SW480 (cell line): ENCODE measurements around the gene NDUFC2.

Experiments used
- DNase-seq: peaks from one replicate; pipeline ENCODE4 v3.0.0-alpha.2; 2016; ENCODE audit warnings: low spot score

Gene NDUFC2

DNA sequence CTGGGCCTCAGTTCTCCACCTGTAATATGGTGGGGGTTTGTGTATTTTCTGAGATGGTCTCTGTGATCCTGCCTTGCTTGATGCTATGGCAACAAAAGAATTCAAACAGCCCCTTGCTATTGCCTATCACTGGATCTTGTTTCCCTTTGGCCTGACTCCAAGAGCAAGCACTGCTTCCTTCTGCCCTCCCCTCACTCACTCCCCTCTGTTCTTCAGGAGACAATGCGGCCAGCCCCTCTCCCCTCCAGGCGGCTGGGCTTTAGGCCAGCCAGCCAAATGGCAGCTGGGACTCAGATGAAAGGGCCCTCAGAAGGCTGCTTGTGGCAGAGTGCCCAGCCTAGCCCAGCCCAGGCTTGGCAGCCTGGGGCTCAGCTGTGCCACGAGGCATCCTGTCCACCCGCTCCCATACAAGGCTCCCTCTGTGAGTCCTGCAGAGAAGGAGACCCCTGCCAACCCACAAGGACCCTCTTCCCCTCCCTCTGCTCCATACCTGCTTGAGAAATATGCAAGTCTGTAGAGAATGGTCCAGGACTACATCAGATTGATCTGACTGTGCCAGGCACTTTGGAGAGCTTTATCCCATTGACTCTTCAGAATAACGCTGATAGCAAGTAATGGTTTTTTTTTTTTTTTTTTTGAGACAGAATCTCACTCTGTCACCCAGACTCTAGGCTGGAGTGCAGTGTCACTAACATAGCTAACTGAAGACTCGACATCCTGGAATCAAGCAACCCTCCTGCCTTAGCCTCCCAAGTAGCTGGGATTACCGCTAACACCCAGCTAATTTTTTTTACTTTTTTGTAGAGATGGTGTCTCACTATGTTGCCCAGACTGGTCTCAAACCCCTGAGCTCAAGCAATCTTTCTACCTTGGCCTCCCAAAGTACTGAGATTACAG lies 49.0 kb downstream of the NDUFC2 start:
- no peak for DNase-seq

DNA sequence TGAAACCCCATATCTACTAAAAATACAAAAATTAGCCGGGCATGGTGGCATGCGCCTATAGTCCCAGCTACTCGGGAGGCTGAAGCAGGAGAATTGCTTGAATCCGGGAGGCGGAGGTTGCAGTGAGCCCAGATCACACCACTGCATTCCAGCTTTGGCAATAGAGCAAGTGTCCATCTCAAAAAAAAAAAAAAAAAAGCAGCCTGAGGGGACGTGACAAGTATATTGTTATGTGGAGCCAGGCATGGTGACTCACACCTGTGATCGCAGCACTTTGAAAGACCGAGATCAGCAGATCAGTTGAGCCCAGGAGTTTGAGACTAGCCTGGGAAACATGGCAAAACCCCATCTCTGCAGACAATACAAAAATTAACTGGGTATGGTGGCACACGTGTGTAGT lies 51.2 kb downstream of the NDUFC2 start:
- peak; percentile 52 for DNase-seq

DNA sequence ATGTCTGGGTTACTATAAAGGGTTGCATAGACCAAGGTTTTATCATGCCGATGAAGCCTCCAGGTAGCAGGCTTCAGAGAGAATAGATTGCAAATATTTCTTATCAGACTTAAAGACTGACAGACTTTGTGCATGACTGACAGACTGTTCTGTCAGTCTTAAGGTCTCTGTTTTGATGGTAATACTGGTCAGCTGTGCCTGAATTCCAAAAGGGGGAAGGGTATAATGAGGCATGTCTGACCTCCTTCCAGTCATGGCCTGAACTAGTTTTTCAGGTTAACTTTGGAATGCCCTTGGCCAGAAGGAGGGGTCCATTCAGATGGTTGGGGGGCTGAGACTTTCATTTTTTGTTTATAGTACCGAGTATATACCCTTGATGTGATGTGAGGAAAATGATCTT lies 51.9 kb downstream of the NDUFC2 start:
- no peak for DNase-seq

DNA sequence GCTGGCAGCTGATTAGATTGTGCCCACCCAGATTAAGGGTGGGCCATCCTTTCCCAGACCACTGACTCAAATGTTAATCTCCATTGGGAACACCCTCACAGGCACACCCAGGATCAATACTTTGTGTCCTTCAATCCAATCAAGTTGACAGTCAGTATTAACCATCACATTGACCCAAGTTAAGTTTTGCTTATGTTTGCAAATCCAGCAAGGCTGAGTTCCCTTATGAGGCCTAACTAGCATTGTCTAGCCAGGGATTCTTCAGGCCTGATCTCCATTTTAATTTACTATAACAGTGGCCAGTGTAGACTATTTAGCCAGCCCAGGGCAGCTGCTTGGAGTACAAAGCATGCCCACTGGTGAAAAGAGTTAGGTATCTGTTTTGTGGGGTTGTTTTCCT lies 54.3 kb downstream of the NDUFC2 start:
- no peak for DNase-seq

DNA sequence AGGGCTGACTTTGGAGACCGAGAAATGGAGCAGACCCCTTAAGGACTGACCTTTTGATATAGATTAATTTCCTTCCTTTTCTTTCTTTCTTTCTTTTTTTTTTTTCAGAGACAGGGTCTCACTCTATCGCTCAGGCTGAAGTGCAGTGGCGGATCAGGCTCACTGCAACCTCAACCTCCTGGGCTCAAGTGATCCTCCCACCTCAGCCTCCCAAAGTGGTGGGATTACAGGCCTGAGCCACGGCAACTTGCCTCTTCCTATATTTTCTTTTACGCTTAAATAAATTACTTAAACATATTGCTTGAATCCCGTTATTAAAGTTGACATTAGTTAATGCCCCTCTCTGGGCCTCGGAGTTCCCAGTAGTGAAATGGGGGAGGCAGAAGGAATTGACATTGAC lies 56.2 kb downstream of the NDUFC2 start:
- no peak for DNase-seq

DNA sequence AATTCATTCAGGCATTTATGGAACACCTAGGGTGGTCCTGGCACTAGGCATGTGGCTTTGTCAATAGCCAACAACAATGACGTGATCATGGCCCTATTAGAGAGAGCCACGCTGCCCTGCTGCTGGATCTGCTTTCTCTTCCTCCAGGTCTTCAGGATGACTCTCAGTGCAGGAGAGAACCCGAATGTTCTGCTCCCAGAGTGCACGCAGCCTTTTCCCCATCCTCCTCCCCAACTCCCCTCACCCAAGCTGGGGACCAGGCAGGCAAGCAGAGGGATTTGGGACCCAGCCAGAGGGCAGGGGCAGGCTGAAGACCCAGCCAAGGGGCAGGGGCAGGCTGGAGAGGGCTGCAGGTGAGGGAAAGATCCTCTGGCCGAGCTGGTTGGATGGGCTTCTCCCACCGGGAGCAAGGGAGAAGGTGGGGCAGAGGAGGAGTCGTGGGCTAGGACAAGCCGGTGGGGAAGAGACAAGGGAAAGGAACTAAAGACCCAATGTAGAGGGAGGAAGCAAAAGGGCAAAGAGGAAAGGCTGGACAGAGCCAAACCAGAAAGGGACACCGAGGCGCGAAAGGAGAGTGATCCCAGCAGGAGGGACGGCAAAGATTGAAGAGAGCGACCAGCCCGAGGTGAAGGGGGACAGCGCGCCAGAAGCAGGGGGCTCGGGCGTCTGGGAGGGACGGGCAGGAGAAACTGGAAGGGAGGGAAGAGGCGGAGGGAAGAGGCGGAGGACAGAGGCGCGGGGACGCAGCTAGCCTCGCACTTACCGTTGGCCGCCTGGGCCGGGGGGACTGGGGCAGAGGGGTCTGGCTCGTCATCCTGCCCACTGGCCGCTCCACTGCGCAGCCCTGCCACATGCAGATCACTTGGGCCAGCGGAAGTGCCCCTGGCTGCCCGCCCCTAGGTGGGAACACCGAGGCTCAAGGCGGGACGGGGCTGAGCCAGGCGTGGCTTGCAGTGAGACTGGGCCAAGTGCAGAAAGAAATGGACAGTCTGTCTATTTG lies 57.0 kb downstream of the NDUFC2 start, which contains the start of gene KCTD14:
Gene KCTD14, minus strand, starts transcription at position 880 of the 1,000 bp plus-strand sequence. Its CDS starts 27 bp downstream, at position 853.
- peak; percentile 42 for DNase-seq

DNA sequence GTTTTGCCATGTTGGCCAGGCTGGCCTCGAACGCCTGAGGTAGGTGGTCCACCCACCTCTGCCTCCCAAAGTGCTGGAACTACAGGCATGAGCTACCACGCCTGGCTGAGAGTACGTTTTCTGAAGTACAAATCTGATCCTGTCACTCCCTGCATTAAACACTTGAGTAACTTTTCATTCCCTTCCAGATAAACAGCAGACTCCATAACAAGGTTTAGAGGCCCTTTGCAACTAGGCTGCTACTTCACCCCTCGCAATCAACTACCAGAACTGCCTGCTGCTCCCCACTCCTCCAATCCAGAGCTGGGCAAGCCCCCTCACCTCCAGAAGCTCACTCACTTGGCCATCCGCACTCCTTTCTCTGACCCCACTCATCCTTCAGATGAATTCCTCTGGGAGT lies 58.1 kb downstream of the NDUFC2 start:
- DNase-seq: no peak

DNA sequence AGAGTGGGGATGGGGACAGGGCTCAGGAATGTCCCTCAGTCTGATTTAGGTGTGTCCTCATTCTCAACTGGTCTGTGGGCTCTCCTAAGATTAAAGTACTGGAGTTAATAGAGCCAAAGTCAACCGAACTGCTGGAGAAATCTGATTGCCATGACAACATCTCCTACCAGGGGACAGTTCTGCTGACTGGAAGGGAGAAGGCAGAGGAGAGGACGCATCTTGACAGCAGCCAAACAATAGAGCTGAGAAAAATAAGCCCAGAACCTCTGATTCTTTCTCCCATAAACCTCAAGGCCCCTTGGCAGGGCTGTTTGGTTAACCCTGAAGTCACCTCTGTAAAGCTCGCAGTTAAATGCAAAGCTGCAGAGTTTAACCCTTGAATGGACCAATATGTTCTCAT lies 59.4 kb downstream of the NDUFC2 start:
- no peak for DNase-seq

DNA sequence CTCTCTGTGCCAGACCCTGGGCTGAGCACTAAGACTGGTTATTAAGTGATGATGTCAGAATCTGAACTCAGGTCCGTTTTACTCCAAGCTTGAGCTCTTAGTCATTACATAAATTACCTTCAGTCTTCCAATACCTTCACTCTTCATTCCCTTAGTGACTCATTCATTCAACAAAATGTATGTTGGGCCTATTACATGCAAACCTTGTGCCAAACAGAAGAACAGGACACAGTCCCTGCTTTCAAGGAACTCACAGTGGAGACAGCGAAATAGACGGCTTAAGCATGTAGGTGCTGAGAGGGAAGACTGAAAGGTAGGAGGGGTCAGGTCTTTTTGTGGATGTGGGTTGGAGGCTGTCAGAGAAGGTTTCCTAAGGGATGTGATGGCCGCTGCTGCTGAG lies 59.9 kb downstream of the NDUFC2 start:
- peak; percentile 32 for DNase-seq
